COR-L47 (cell line): ENCODE results near the gene VPS52.

ENCODE experiments used
- DNase-seq: peaks from one replicate; lab custom pipeline; 2025; lab: John Stamatoyannopoulos, UW

VPS52 gene

GRCh38 chr6:33271468-33272274, at the start of gene VPS52, which contains the start of gene RPS18:
VPS52 (minus strand) TSS chr6:33271876; CDS start chr6:33271675, 201 bp downstream.
RPS18 (plus strand) TSS chr6:33272075; CDS start chr6:33272120, 45 bp downstream.
- DNase-seq = peak; percentile 99

- no peak for DNase-seq
These were observed 49.6 kb upstream of the VPS52 start for GRCh38 chr6:33321227-33321626.

- DNase-seq = no peak
These were observed 48.9 kb upstream of the VPS52 start for GRCh38 chr6:33320315-33321181.

- DNase-seq = no peak
These were observed 48.3 kb upstream of the VPS52 start for GRCh38 chr6:33319939-33320314.

- DNase-seq = no peak
These were observed 46.9 kb upstream of the VPS52 start for GRCh38 chr6:33318426-33319073.

GRCh38 chr6:33317669-33318425, 46.2 kb upstream of the VPS52 start, which contains the start of gene ZBTB22:
ZBTB22 (minus strand) TSS chr6:33317744; CDS start chr6:33316916, 828 bp downstream.
- peak; percentile 97 for DNase-seq

GRCh38 chr6:33317419-33317668, 45.7 kb upstream of the VPS52 start:
- DNase-seq = no peak

GRCh38 chr6:33316603-33317418, 45.1 kb upstream of the VPS52 start:
- DNase-seq = no peak

- DNase-seq = no peak
These were observed 44.3 kb upstream of the VPS52 start for GRCh38 chr6:33315793-33316602.

GRCh38 chr6:33314943-33315792, 43.5 kb upstream of the VPS52 start:
- peak; percentile 33 for DNase-seq

- DNase-seq = peak; percentile 47
These were observed 42.9 kb upstream of the VPS52 start for GRCh38 chr6:33314515-33314942.

GRCh38 chr6:33313709-33314514, 42.2 kb upstream of the VPS52 start, which contains the start of gene TAPBP:
TAPBP (minus strand) TSS chr6:33314078; CDS start chr6:33314041, 37 bp downstream.
- peak; percentile 18 for DNase-seq

- DNase-seq = peak; percentile 42
These were observed 41.5 kb upstream of the VPS52 start for GRCh38 chr6:33313105-33313708.

GRCh38 chr6:33312361-33313104, 40.9 kb upstream of the VPS52 start:
- peak; percentile 86 for DNase-seq

GRCh38 chr6:33306356-33306755, 34.7 kb upstream of the VPS52 start:
- no peak for DNase-seq

GRCh38 chr6:33305052-33305451, 33.4 kb upstream of the VPS52 start:
- no peak for DNase-seq

GRCh38 chr6:33304216-33304615, 32.5 kb upstream of the VPS52 start:
- no peak for DNase-seq
